PC-3 (cell line): ENCODE data around the gene MROH8.

Experiments
- EZH2 ChIP-seq: fragments of 300-600 bp; sonication (generic); IDR thresholded peaks from one replicate; pipeline ENCODE4 v1.6.1; 2017; ENCODE audit warnings: antibody characterized with exemption, mild to moderate bottlenecking, low read length; ENCODE audit not compliant: unreplicated experiment
- EZH2phosphoT487 ChIP-seq: fragments of 300-600 bp; sonication (generic); IDR thresholded peaks from 2 replicates; pipeline ENCODE4 v1.6.1; 2018; ENCODE audit warnings: mild to moderate bottlenecking, antibody characterized with exemption, low read length, borderline replicate concordance
- TF ChIP-seq, protein P1 (sequence below): fragments of 300-600 bp; sonication (generic); conservative IDR thresholded peaks from 2 replicates; pipeline ENCODE4 v1.5.1; 2017; ENCODE audit warnings: antibody characterized with exemption, low read depth, mild to moderate bottlenecking, low read length

DNA sequence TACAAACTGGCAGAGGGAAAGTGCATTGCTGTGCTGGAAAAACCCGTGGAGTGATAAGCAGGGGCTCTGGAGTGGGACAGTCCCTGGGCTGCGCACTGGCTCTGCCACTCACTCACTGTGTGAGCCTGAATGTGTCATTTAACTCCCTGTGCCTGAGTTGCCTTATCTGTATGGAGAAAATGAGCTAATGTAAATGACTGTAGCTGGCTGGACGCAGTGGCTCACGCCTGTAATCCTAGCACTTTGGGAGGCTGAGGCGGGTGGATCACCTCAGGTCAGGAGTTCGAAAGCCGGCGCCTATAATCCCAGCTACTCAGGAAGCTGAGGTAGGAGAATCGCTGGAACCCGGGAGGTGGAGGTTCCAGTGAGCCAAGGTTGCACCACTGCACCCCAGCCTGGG, 18.7 kb downstream of the MROH8 start:
- TF ChIP-seq, protein P1, sequence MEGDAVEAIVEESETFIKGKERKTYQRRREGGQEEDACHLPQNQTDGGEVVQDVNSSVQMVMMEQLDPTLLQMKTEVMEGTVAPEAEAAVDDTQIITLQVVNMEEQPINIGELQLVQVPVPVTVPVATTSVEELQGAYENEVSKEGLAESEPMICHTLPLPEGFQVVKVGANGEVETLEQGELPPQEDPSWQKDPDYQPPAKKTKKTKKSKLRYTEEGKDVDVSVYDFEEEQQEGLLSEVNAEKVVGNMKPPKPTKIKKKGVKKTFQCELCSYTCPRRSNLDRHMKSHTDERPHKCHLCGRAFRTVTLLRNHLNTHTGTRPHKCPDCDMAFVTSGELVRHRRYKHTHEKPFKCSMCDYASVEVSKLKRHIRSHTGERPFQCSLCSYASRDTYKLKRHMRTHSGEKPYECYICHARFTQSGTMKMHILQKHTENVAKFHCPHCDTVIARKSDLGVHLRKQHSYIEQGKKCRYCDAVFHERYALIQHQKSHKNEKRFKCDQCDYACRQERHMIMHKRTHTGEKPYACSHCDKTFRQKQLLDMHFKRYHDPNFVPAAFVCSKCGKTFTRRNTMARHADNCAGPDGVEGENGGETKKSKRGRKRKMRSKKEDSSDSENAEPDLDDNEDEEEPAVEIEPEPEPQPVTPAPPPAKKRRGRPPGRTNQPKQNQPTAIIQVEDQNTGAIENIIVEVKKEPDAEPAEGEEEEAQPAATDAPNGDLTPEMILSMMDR: no peak
- TF ChIP-seq EZH2 (no peak), EZH2phosphoT487 (no peak)
